Measurements from ENCODE around the gene ARNT2. TPM values are rescaled to one million over a fixed set of nuclear protein-coding genes. Genes with fewer than 3 reads are reported as not detected.

Gene ARNT2
- total RNA-seq, 5 donors from 2014 or later (not counting 1 experiment from before 2014, with no cell fraction given) = 0.18 TPM; not detected in 4

- no peak for ATAC-seq (replicated peaks in 1 of 4)
- no peak for DNase-seq
- WGBS (ENCODE audit: insufficient coverage) = 74% methylated on average over 6 of the region's 6 CpGs
- peaks cover 0 to 27% of the 10 kb centered on the region in 2 experiments for H3K27me3 ChIP-seq (replicated peaks in 1 of 2; ENCODE audit: control insufficient read depth in 2 of 2, extremely low read depth in 1 of 2, insufficient read depth in 2 of 2, low read length in 1 of 2)
- no peaks in the 10 kb centered on the region for H3K36me3 ChIP-seq (ENCODE audit: control insufficient read depth in 2 of 2, extremely low read depth in 1 of 2, insufficient read depth in 1 of 2, low read length in 1 of 2)
- Mint-ChIP-seq H3K27ac (no peak overlapping the region), H3K4me3 (no peak overlapping the region), H3K9me3 (no peaks in the 10 kb centered on the region), H3K36me3 (no peaks in the 10 kb centered on the region), H3K4me1 (peaks cover 0 to 7% (median 4%) of the 10 kb centered on the region in 3 donors), H3K27me3 (peaks cover 12 to 14% of the 10 kb centered on the region in 2 donors)
- CTCF ChIA-PET = interaction anchor here (0.9 to 3.0 kb wide), 4 partner anchors 321 to 517 kb away, joined by 3 to 15 read pairs (median 6); no protein-coding TSS in a partner anchor
- POLR2A ChIA-PET = no interaction called here
- no peak overlapping the region for H3K27ac ChIP-seq (ENCODE audit: low read length)
- no peak overlapping the region for H3K4me3 ChIP-seq (ENCODE audit: control insufficient read depth in 1 of 2, extremely low read depth in 1 of 2, low read length in 1 of 2)
- H3K4me1 ChIP-seq (ENCODE audit: control insufficient read depth in 1 of 2, extremely low read depth in 1 of 2, insufficient read depth in 2 of 2, low read length in 2 of 2) = no peaks in the 10 kb centered on the region
- H3K9me3 ChIP-seq = no peaks in the 10 kb centered on the region
Observed at GRCh38 chr15:80455051-80455648, 51.0 kb downstream of the ARNT2 start.

GRCh38 chr15:80455668-80456442, 51.7 kb downstream of the ARNT2 start:
- Histone ChIP-seq H3K36me3 (ENCODE audit: control insufficient read depth in 2 of 2, extremely low read depth in 1 of 2, insufficient read depth in 1 of 2, low read length in 1 of 2) (no peaks in the 10 kb centered on the region), H3K27me3 (replicated peaks in 1 of 2; ENCODE audit: control insufficient read depth in 2 of 2, extremely low read depth in 1 of 2, insufficient read depth in 2 of 2, low read length in 1 of 2) (peaks cover 0 to 24% of the 10 kb centered on the region in 2 experiments), H3K9me3 (no peaks in the 10 kb centered on the region), H3K27ac (ENCODE audit: low read length) (no peak overlapping the region), H3K4me1 (ENCODE audit: control insufficient read depth in 1 of 2, extremely low read depth in 1 of 2, insufficient read depth in 2 of 2, low read length in 2 of 2) (no peaks in the 10 kb centered on the region), H3K4me3 (ENCODE audit: control insufficient read depth in 1 of 2, extremely low read depth in 1 of 2, low read length in 1 of 2) (no peak overlapping the region)
- peak overlapping the region in 1 of 2 donors; percentile 4 for H3K27ac Mint-ChIP-seq
- ATAC-seq (replicated peaks in 1 of 4) (peak; percentile 43 to 69 (median 66)), DNase-seq (peak in 33 of 35 experiments; percentile 6 to 80 (median 36))
- no peaks in the 10 kb centered on the region for H3K36me3 Mint-ChIP-seq
- H3K27me3 Mint-ChIP-seq = peaks cover 12 to 14% of the 10 kb centered on the region in 2 donors
- POLR2A ChIA-PET = no interaction called here
- CTCF ChIA-PET = interaction anchor here (0.6 to 3.0 kb wide), 9 partner anchors 310 to 810 kb away, joined by 3 to 15 read pairs (median 5); no protein-coding TSS in a partner anchor
- H3K4me1 Mint-ChIP-seq = peaks cover 0 to 7% (median 4%) of the 10 kb centered on the region in 3 donors
- 2% methylated on average over 8 of the region's 17 CpGs for WGBS (ENCODE audit: insufficient coverage)
- H3K4me3 Mint-ChIP-seq = no peak overlapping the region
- H3K9me3 Mint-ChIP-seq = no peaks in the 10 kb centered on the region

GRCh38 chr15:80456517-80457492, 52.6 kb downstream of the ARNT2 start:
- H3K9me3 Mint-ChIP-seq = no peaks in the 10 kb centered on the region
- Histone ChIP-seq H3K9me3 (no peaks in the 10 kb centered on the region), H3K27ac (ENCODE audit: low read length) (no peak overlapping the region), H3K4me3 (ENCODE audit: control insufficient read depth in 1 of 2, extremely low read depth in 1 of 2, low read length in 1 of 2) (no peak overlapping the region), H3K4me1 (ENCODE audit: control insufficient read depth in 1 of 2, extremely low read depth in 1 of 2, insufficient read depth in 2 of 2, low read length in 2 of 2) (no peaks in the 10 kb centered on the region), H3K36me3 (ENCODE audit: control insufficient read depth in 2 of 2, extremely low read depth in 1 of 2, insufficient read depth in 1 of 2, low read length in 1 of 2) (no peaks in the 10 kb centered on the region), H3K27me3 (replicated peaks in 1 of 2; ENCODE audit: control insufficient read depth in 2 of 2, extremely low read depth in 1 of 2, insufficient read depth in 2 of 2, low read length in 1 of 2) (peaks cover 0 to 24% of the 10 kb centered on the region in 2 experiments)
- peaks cover 0 to 7% (median 4%) of the 10 kb centered on the region in 3 donors for H3K4me1 Mint-ChIP-seq
- ChIA-PET POLR2A (no interaction called here), CTCF (interaction anchor here (0.6 to 3.0 kb wide), 7 partner anchors 320 to 809 kb away, joined by 3 to 15 read pairs (median 7); no protein-coding TSS in a partner anchor)
- WGBS (ENCODE audit: insufficient coverage) = 17% methylated on average over 1 of the region's 4 CpGs
- peaks cover 9 to 14% of the 10 kb centered on the region in 2 donors for H3K27me3 Mint-ChIP-seq
- ATAC-seq (replicated peaks in 1 of 4) = no peak
- H3K36me3 Mint-ChIP-seq = no peaks in the 10 kb centered on the region
- H3K27ac Mint-ChIP-seq = no peak overlapping the region
- DNase-seq = no peak
- no peak overlapping the region for H3K4me3 Mint-ChIP-seq

GRCh38 chr15:80457896-80458295, 53.7 kb downstream of the ARNT2 start:
- ChIA-PET CTCF (interaction anchor here in 1 of 2 donors (1.2 to 3.0 kb wide), 3 partner anchors 319 to 654 kb away, joined by 3 to 15 read pairs (median 8); no protein-coding TSS in a partner anchor), POLR2A (no interaction called here)
- WGBS (ENCODE audit: insufficient coverage) = no CpG with 5 or more reads among the region's 3 CpGs
- H3K36me3 Mint-ChIP-seq = no peaks in the 10 kb centered on the region
- Histone ChIP-seq H3K9me3 (no peaks in the 10 kb centered on the region), H3K27ac (ENCODE audit: low read length) (no peak overlapping the region), H3K4me3 (ENCODE audit: control insufficient read depth in 1 of 2, extremely low read depth in 1 of 2, low read length in 1 of 2) (no peak overlapping the region), H3K36me3 (ENCODE audit: control insufficient read depth in 2 of 2, extremely low read depth in 1 of 2, insufficient read depth in 1 of 2, low read length in 1 of 2) (no peaks in the 10 kb centered on the region), H3K4me1 (ENCODE audit: control insufficient read depth in 1 of 2, extremely low read depth in 1 of 2, insufficient read depth in 2 of 2, low read length in 2 of 2) (no peaks in the 10 kb centered on the region), H3K27me3 (replicated peaks in 1 of 2; ENCODE audit: control insufficient read depth in 2 of 2, extremely low read depth in 1 of 2, insufficient read depth in 2 of 2, low read length in 1 of 2) (peaks cover 0 to 21% of the 10 kb centered on the region in 2 experiments)
- ATAC-seq (replicated peaks in 1 of 4) = no peak
- H3K4me3 Mint-ChIP-seq = no peak overlapping the region
- no peaks in the 10 kb centered on the region for H3K9me3 Mint-ChIP-seq
- peaks cover 9 to 14% of the 10 kb centered on the region in 2 donors for H3K27me3 Mint-ChIP-seq
- DNase-seq = no peak
- peaks cover 0 to 7% (median 4%) of the 10 kb centered on the region in 3 donors for H3K4me1 Mint-ChIP-seq
- H3K27ac Mint-ChIP-seq = no peak overlapping the region

- no CpG with 5 or more reads among the region's 2 CpGs for WGBS (ENCODE audit: insufficient coverage)
- no peaks in the 10 kb centered on the region for H3K9me3 Mint-ChIP-seq
- H3K4me1 ChIP-seq (ENCODE audit: control insufficient read depth in 1 of 2, extremely low read depth in 1 of 2, insufficient read depth in 2 of 2, low read length in 2 of 2) = no peaks in the 10 kb centered on the region
- no peak for DNase-seq
- no peaks in the 10 kb centered on the region for H3K9me3 ChIP-seq
- no peak overlapping the region for H3K4me3 Mint-ChIP-seq
- H3K4me3 ChIP-seq (ENCODE audit: control insufficient read depth in 1 of 2, extremely low read depth in 1 of 2, low read length in 1 of 2) = no peak overlapping the region
- H3K27ac Mint-ChIP-seq = no peak overlapping the region
- no peaks in the 10 kb centered on the region for H3K36me3 Mint-ChIP-seq
- H3K27me3 ChIP-seq (replicated peaks in 1 of 2; ENCODE audit: control insufficient read depth in 2 of 2, extremely low read depth in 1 of 2, insufficient read depth in 2 of 2, low read length in 1 of 2) = peaks cover 0 to 18% of the 10 kb centered on the region in 2 experiments
- peaks cover 9 to 14% of the 10 kb centered on the region in 2 donors for H3K27me3 Mint-ChIP-seq
- ATAC-seq (replicated peaks in 1 of 4) = no peak
- ChIA-PET CTCF (no interaction called here), POLR2A (no interaction called here)
- H3K4me1 Mint-ChIP-seq = peaks cover 0 to 7% (median 4%) of the 10 kb centered on the region in 3 donors
- no peaks in the 10 kb centered on the region for H3K36me3 ChIP-seq (ENCODE audit: control insufficient read depth in 2 of 2, extremely low read depth in 1 of 2, insufficient read depth in 1 of 2, low read length in 1 of 2)
- H3K27ac ChIP-seq (ENCODE audit: low read length) = no peak overlapping the region
Observed at GRCh38 chr15:80458580-80458979, 54.4 kb downstream of the ARNT2 start.

GRCh38 chr15:80459380-80459779, 55.2 kb downstream of the ARNT2 start:
- no peaks in the 10 kb centered on the region for H3K36me3 Mint-ChIP-seq
- 17% methylated on average over 1 of the region's 6 CpGs for WGBS (ENCODE audit: insufficient coverage)
- CTCF ChIA-PET = no interaction called here

More at GRCh38 chr15:80459380-80459779, 55.2 kb downstream of the ARNT2 start:
- POLR2A ChIA-PET = no interaction called here
- Histone ChIP-seq H3K9me3 (no peaks in the 10 kb centered on the region), H3K27me3 (replicated peaks in 1 of 2; ENCODE audit: control insufficient read depth in 2 of 2, extremely low read depth in 1 of 2, insufficient read depth in 2 of 2, low read length in 1 of 2) (peaks cover 0 to 18% of the 10 kb centered on the region in 2 experiments), H3K4me3 (ENCODE audit: control insufficient read depth in 1 of 2, extremely low read depth in 1 of 2, low read length in 1 of 2) (no peak overlapping the region), H3K36me3 (ENCODE audit: control insufficient read depth in 2 of 2, extremely low read depth in 1 of 2, insufficient read depth in 1 of 2, low read length in 1 of 2) (no peaks in the 10 kb centered on the region), H3K27ac (ENCODE audit: low read length) (no peak overlapping the region), H3K4me1 (ENCODE audit: control insufficient read depth in 1 of 2, extremely low read depth in 1 of 2, insufficient read depth in 2 of 2, low read length in 2 of 2) (no peaks in the 10 kb centered on the region)
- no peak overlapping the region for H3K27ac Mint-ChIP-seq
- ATAC-seq (replicated peaks in 1 of 4) = no peak
- no peaks in the 10 kb centered on the region for H3K9me3 Mint-ChIP-seq
- peaks cover 9 to 11% of the 10 kb centered on the region in 2 donors for H3K27me3 Mint-ChIP-seq
- peaks cover 0 to 7% (median 4%) of the 10 kb centered on the region in 3 donors for H3K4me1 Mint-ChIP-seq
- H3K4me3 Mint-ChIP-seq = no peak overlapping the region
- DNase-seq = no peak
